Stimulated activated CD8-positive, alpha-beta memory T cell treated with anti-CD3 and anti-CD28 coated beads, Interleukin-7, amount 100 ng/mL, for 4 hours (primary cell): ENCODE data around the gene GFAP.
A peak's percentile ranks its signal among the peaks of the same experiment; 100 is the strongest.
"Not testable (repeated sequence)": the region's sequence is repeated elsewhere in the genome, so short reads cannot be mapped to it uniquely, and the experiment has no call there.

Experiments
- DNase-seq, 2 donors: peaks; one replicate each; pipeline ENCODE4 v3.0.0-alpha.2; 2020; ENCODE audit warnings: low read depth in 2 of 2

Gene GFAP

GRCh38 chr17:44915321-44915726 lies at the start of gene GFAP:
Gene GFAP (minus strand): TSS chr17:44915500. CDS start chr17:44915486, 14 bp downstream.
- no peak for DNase-seq

- DNase-seq, result no peak
Measured at GRCh38 chr17:44961921-44962350, 46.6 kb upstream of the GFAP start.

GRCh38 chr17:44960691-44961090 lies 45.4 kb upstream of the GFAP start:
- no peak for DNase-seq

- DNase-seq, result peak; percentile 19 to 59
Measured at GRCh38 chr17:44959821-44960531, 44.7 kb upstream of the GFAP start.

- no peak for DNase-seq
Measured at GRCh38 chr17:44956998-44957981, 42.0 kb upstream of the GFAP start.

- DNase-seq, result no peak
Measured at GRCh38 chr17:44955674-44956425, 40.5 kb upstream of the GFAP start.

GRCh38 chr17:44952946-44953475 lies 37.7 kb upstream of the GFAP start:
- DNase-seq, result no peak

GRCh38 chr17:44948315-44948795 lies 33.1 kb upstream of the GFAP start:
- DNase-seq, result no peak

- DNase-seq, result peak; percentile 79 to 80
Measured at GRCh38 chr17:44947461-44948314, 32.4 kb upstream of the GFAP start, which contains the start of gene KIF18B. Gene KIF18B (minus strand): TSS chr17:44947773. CDS start chr17:44936344, 11,429 bp downstream.

- DNase-seq, result not testable (repeated sequence)
Measured at GRCh38 chr17:44945652-44946051, 30.4 kb upstream of the GFAP start.

GRCh38 chr17:44942456-44942855 lies 27.2 kb upstream of the GFAP start:
- DNase-seq, result no peak

GRCh38 chr17:44941712-44942331 lies 26.5 kb upstream of the GFAP start:
- no peak for DNase-seq

GRCh38 chr17:44940768-44941167 lies 25.5 kb upstream of the GFAP start:
- no peak for DNase-seq

GRCh38 chr17:44940317-44940716 lies 25.0 kb upstream of the GFAP start:
- DNase-seq, result no peak

- no peak for DNase-seq
Measured at GRCh38 chr17:44935116-44935515, 19.8 kb upstream of the GFAP start.

- no peak for DNase-seq
Measured at GRCh38 chr17:44934745-44935105, 19.4 kb upstream of the GFAP start.

GRCh38 chr17:44933824-44934744 lies 18.8 kb upstream of the GFAP start:
- DNase-seq, result no peak

GRCh38 chr17:44932787-44933097 lies 17.4 kb upstream of the GFAP start:
- DNase-seq, result no peak
